Stimulated activated CD4-positive, alpha-beta T cell treated with anti-CD3 and anti-CD28 coated beads, Interleukin-2, amount 100 ng/mL, for 48 hours (primary cell): ENCODE data around the gene CRMP1.
"Not testable (repeated sequence)": the region's sequence is repeated elsewhere in the genome, so short reads cannot be mapped to it uniquely, and the experiment has no call there.

Source experiments
- DNase-seq, 2 donors: peaks; one replicate each; pipeline ENCODE4 v3.0.0-alpha.2; 2020

CRMP1 gene

GRCh38 chr4:5852523-5853202 lies 40.2 kb downstream of the CRMP1 start:
- DNase-seq, result no peak

- no peak for DNase-seq
Measured at GRCh38 chr4:5851637-5852301, 41.1 kb downstream of the CRMP1 start.

GRCh38 chr4:5845035-5845905 lies 47.6 kb downstream of the CRMP1 start:
- DNase-seq, result no peak

- no peak for DNase-seq
Measured at GRCh38 chr4:5843573-5844530, 49.0 kb downstream of the CRMP1 start.

- no peak for DNase-seq
Measured at GRCh38 chr4:5842456-5842855, 50.4 kb downstream of the CRMP1 start.

GRCh38 chr4:5839751-5840674 lies 52.9 kb downstream of the CRMP1 start:
- DNase-seq, result no peak

- no peak for DNase-seq
Measured at GRCh38 chr4:5839332-5839731, 53.6 kb downstream of the CRMP1 start.

GRCh38 chr4:5837483-5837882 lies 55.4 kb downstream of the CRMP1 start:
- not testable (repeated sequence) for DNase-seq

GRCh38 chr4:5836943-5837342 lies 55.9 kb downstream of the CRMP1 start:
- DNase-seq, result no peak

GRCh38 chr4:5828005-5828391 lies 64.9 kb downstream of the CRMP1 start:
- DNase-seq, result no peak

GRCh38 chr4:5827108-5828004 lies 65.5 kb downstream of the CRMP1 start:
- no peak for DNase-seq

GRCh38 chr4:5826437-5827107 lies 66.3 kb downstream of the CRMP1 start:
- DNase-seq, result no peak

- no peak for DNase-seq
Measured at GRCh38 chr4:5825321-5826041, 67.4 kb downstream of the CRMP1 start.

GRCh38 chr4:5824635-5825034 lies 68.3 kb downstream of the CRMP1 start:
- DNase-seq, result no peak

- no peak for DNase-seq
Measured at GRCh38 chr4:5824227-5824626, 68.7 kb downstream of the CRMP1 start.

GRCh38 chr4:5823542-5824211 lies 69.2 kb downstream of the CRMP1 start:
- no peak for DNase-seq

GRCh38 chr4:5822619-5823018 lies 70.3 kb downstream of the CRMP1 start:
- no peak for DNase-seq

- DNase-seq, result peak; percentile 7
Measured at GRCh38 chr4:5821665-5822358, 71.1 kb downstream of the CRMP1 start.
